ENCODE measurements around the gene TEX29. TPM values are rescaled to one million over a fixed set of nuclear protein-coding genes. Genes with fewer than 3 reads are reported as not detected.

Gene TEX29
- total RNA-seq, 1 experiment from 2014 or later: not detected

DNA sequence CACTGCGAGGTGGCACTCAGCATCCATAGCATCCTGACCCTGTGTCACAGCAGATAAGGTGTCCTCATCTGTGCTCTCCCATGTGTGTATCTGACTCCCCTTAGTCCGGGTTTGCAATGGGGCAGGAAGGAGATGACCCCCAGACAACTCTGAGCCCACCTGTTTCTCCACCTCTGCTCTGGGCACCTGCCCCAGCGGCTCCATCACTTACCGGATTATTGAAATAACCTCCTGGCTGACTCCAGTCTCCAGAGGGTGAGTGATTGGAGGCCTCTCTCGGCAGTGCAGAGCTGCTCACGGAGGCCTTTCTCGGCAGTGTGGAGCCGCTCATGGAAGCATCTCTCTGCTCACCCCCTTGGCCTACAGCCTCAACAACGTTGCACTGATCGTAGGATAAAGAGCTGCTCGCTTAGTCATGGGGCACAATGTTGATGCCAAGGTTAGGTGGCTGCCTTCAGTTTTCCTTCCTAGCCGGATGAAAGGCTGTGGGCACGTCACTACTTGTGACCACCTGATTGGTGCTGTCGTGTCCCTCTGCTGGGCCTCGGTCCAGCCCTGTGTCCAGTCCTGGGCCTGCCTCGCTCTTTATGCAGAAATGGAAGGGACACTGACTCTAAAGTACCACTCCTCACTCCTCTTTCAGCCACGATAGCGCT, 67.6 kb downstream of the TEX29 start:
- Histone ChIP-seq H3K9me3 (ENCODE audit: control insufficient read depth, insufficient read depth, low read depth, low read length) (no peaks in the 10 kb centered on the region), H3K27me3 (ENCODE audit: control insufficient read depth, insufficient read depth, low read length) (no peaks in the 10 kb centered on the region), H3K4me3 (ENCODE audit: low read depth in 2 of 2, low read length in 2 of 2) (no peak overlapping the region), H3K4me1 (ENCODE audit: control insufficient read depth, insufficient read depth, low read length) (no peaks in the 10 kb centered on the region), H3K36me3 (ENCODE audit: control insufficient read depth, insufficient read depth, low read length) (no peaks in the 10 kb centered on the region), H3K27ac (ENCODE audit: low read length) (no peak overlapping the region)
- ATAC-seq: no peak
- intact Hi-C loops (cut with micrococcal nuclease; ENCODE audit: unreplicated experiment): no loop called here
- no peak for TF ChIP-seq SIN3A (IDR thresholded peaks at IDR 0.05; ENCODE audit: borderline replicate concordance, insufficient read depth, low read depth, low read length)
- TF ChIP-seq, protein P1, sequence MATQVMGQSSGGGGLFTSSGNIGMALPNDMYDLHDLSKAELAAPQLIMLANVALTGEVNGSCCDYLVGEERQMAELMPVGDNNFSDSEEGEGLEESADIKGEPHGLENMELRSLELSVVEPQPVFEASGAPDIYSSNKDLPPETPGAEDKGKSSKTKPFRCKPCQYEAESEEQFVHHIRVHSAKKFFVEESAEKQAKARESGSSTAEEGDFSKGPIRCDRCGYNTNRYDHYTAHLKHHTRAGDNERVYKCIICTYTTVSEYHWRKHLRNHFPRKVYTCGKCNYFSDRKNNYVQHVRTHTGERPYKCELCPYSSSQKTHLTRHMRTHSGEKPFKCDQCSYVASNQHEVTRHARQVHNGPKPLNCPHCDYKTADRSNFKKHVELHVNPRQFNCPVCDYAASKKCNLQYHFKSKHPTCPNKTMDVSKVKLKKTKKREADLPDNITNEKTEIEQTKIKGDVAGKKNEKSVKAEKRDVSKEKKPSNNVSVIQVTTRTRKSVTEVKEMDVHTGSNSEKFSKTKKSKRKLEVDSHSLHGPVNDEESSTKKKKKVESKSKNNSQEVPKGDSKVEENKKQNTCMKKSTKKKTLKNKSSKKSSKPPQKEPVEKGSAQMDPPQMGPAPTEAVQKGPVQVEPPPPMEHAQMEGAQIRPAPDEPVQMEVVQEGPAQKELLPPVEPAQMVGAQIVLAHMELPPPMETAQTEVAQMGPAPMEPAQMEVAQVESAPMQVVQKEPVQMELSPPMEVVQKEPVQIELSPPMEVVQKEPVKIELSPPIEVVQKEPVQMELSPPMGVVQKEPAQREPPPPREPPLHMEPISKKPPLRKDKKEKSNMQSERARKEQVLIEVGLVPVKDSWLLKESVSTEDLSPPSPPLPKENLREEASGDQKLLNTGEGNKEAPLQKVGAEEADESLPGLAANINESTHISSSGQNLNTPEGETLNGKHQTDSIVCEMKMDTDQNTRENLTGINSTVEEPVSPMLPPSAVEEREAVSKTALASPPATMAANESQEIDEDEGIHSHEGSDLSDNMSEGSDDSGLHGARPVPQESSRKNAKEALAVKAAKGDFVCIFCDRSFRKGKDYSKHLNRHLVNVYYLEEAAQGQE (IDR thresholded peaks at IDR 0.05; ENCODE audit: insufficient read depth in 1 of 2, low read depth in 2 of 2, low read length in 1 of 2): no peak
- TF ChIP-seq, protein P2, sequence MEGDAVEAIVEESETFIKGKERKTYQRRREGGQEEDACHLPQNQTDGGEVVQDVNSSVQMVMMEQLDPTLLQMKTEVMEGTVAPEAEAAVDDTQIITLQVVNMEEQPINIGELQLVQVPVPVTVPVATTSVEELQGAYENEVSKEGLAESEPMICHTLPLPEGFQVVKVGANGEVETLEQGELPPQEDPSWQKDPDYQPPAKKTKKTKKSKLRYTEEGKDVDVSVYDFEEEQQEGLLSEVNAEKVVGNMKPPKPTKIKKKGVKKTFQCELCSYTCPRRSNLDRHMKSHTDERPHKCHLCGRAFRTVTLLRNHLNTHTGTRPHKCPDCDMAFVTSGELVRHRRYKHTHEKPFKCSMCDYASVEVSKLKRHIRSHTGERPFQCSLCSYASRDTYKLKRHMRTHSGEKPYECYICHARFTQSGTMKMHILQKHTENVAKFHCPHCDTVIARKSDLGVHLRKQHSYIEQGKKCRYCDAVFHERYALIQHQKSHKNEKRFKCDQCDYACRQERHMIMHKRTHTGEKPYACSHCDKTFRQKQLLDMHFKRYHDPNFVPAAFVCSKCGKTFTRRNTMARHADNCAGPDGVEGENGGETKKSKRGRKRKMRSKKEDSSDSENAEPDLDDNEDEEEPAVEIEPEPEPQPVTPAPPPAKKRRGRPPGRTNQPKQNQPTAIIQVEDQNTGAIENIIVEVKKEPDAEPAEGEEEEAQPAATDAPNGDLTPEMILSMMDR (IDR thresholded peaks at IDR 0.05): no peak
- no peak for TF ChIP-seq TCF7L2 (IDR thresholded peaks at IDR 0.05; ENCODE audit: low read depth, low read length)
- TF ChIP-seq POLR2AphosphoS5 (IDR thresholded peaks at IDR 0.05; ENCODE audit: low read depth, low read length): no peak
- POLR2A ChIA-PET: no interaction called here
- CTCF ChIA-PET: no interaction called here
- BruUV-seq (replicated peaks): no TSS peak
- in situ Hi-C loops (cut with HindIII; ENCODE audit: low pct_unique_long_range_greater_than_20kb, low sequenced_read_pairs): no loop called here
- DNase-seq (ENCODE audit: low read depth, low spot score): no peak

DNA sequence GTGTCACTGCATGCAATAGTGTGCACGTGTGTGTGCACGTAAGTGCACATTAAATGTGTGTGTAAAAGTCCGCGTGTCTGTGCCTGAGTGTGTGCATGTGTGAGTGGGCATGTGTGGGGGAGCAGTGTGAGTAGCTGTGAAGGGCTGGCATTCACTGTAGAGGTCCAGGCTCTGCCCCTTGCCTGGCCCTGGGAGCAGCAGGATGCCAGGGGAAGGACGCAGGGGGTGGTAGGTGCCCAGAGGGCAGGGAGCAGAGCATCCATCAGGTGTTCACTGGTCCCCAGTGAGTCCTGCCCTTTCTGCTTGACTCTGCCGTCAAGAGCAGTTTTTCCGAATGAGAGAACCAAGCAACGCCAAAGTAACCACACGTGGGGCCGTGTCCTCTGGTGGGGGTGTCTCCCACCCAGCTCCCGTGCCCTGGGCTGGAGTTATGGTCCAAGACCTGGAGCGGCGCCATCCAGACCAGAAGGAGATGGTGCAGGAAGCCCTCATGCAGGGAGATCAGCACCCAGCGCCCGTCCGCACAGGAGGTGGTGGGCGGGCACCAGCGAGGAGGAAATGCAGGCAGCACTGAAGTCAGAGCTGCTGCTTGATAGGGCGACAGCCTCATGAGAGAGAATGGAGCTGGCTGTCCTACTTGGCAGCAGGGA, 68.5 kb downstream of the TEX29 start:
- no TSS peak for BruUV-seq (replicated peaks)
- CTCF ChIA-PET: no interaction called here
- ATAC-seq (no peak), DNase-seq (ENCODE audit: low read depth, low spot score) (no peak)
- POLR2A ChIA-PET: no interaction called here
- Histone ChIP-seq H3K9me3 (ENCODE audit: control insufficient read depth, insufficient read depth, low read depth, low read length) (no peaks in the 10 kb centered on the region), H3K4me3 (ENCODE audit: low read depth in 2 of 2, low read length in 2 of 2) (no peak overlapping the region), H3K27ac (ENCODE audit: low read length) (no peak overlapping the region), H3K36me3 (ENCODE audit: control insufficient read depth, insufficient read depth, low read length) (no peaks in the 10 kb centered on the region), H3K27me3 (ENCODE audit: control insufficient read depth, insufficient read depth, low read length) (no peaks in the 10 kb centered on the region), H3K4me1 (ENCODE audit: control insufficient read depth, insufficient read depth, low read length) (no peaks in the 10 kb centered on the region)
- no peak for TF ChIP-seq POLR2AphosphoS5 (IDR thresholded peaks at IDR 0.05; ENCODE audit: low read depth, low read length)
- no peak for TF ChIP-seq SIN3A (IDR thresholded peaks at IDR 0.05; ENCODE audit: borderline replicate concordance, insufficient read depth, low read depth, low read length)
- no peak for TF ChIP-seq TCF7L2 (IDR thresholded peaks at IDR 0.05; ENCODE audit: low read depth, low read length)
- TF ChIP-seq, protein P1 (IDR thresholded peaks at IDR 0.05; ENCODE audit: insufficient read depth in 1 of 2, low read depth in 2 of 2, low read length in 1 of 2): no peak
- TF ChIP-seq, protein P2 (IDR thresholded peaks at IDR 0.05): no peak
- in situ Hi-C loops (cut with HindIII; ENCODE audit: low pct_unique_long_range_greater_than_20kb, low sequenced_read_pairs): no loop called here
- intact Hi-C loops (cut with micrococcal nuclease; ENCODE audit: unreplicated experiment): no loop called here
